GM18868 (cell line): ENCODE measurements around the gene CD46.

Experiments used
- ATAC-seq: cut with Tn5 transposase; IDR thresholded peaks from one replicate; pipeline ENCODE4 v1.9.1; 2021; ENCODE audit warnings: mild to moderate bottlenecking, moderate library complexity; ENCODE audit not compliant: unreplicated experiment

CD46 gene

GRCh38 chr1:207826557-207827487 lies 75.0 kb downstream of the CD46 start:
- ATAC-seq, result no peak

GRCh38 chr1:207827488-207827830 lies 75.6 kb downstream of the CD46 start:
- no peak for ATAC-seq

GRCh38 chr1:207828046-207828445 lies 76.2 kb downstream of the CD46 start:
- no peak for ATAC-seq

GRCh38 chr1:207828485-207829158 lies 76.8 kb downstream of the CD46 start:
- ATAC-seq, result peak; percentile 29

GRCh38 chr1:207829576-207829975 lies 77.7 kb downstream of the CD46 start:
- ATAC-seq, result no peak

GRCh38 chr1:207830788-207831187 lies 78.9 kb downstream of the CD46 start:
- ATAC-seq, result no peak

- peak; percentile 88 for ATAC-seq
Observed at GRCh38 chr1:207831517-207832327, 79.9 kb downstream of the CD46 start.

GRCh38 chr1:207832796-207833195 lies 80.9 kb downstream of the CD46 start:
- ATAC-seq, result no peak

GRCh38 chr1:207833381-207833780 lies 81.5 kb downstream of the CD46 start:
- no peak for ATAC-seq

GRCh38 chr1:207833956-207834660 lies 82.3 kb downstream of the CD46 start:
- no peak for ATAC-seq

- no peak for ATAC-seq
Observed at GRCh38 chr1:207835958-207836357, 84.1 kb downstream of the CD46 start.

GRCh38 chr1:207836591-207837347 lies 84.9 kb downstream of the CD46 start:
- no peak for ATAC-seq

GRCh38 chr1:207837673-207838072 lies 85.8 kb downstream of the CD46 start:
- no peak for ATAC-seq

GRCh38 chr1:207838156-207839082 lies 86.6 kb downstream of the CD46 start:
- ATAC-seq, result no peak

- ATAC-seq, result no peak
Observed at GRCh38 chr1:207839083-207839413, 87.2 kb downstream of the CD46 start.

- ATAC-seq, result no peak
Observed at GRCh38 chr1:207840380-207840779, 88.5 kb downstream of the CD46 start.

- no peak for ATAC-seq
Observed at GRCh38 chr1:207841293-207841692, 89.4 kb downstream of the CD46 start.

- ATAC-seq, result no peak
Observed at GRCh38 chr1:207841901-207842300, 90.0 kb downstream of the CD46 start.

GRCh38 chr1:207842506-207842905 lies 90.7 kb downstream of the CD46 start:
- no peak for ATAC-seq
